Nephron (organoid): ENCODE results near the gene CLRN1.

Experiments
- H3K27ac Mint-ChIP-seq, 3 experiments: 2 replicates each; pipeline ENCODE4 v1.8.0; 2020; ENCODE audit warnings: mixed read lengths in 3 of 3, mild to moderate bottlenecking in 2 of 3, moderate library complexity in 1 of 3
- H3K27me3 Mint-ChIP-seq: 2 replicates; pipeline ENCODE4 v1.8.0; 2021; ENCODE audit warnings: low read depth, mild to moderate bottlenecking, moderate library complexity, mixed read lengths
- H3K36me3 Mint-ChIP-seq: 2 replicates; pipeline ENCODE4 v1.8.0; 2020; ENCODE audit warnings: low read depth, mixed read lengths
- H3K4me1 Mint-ChIP-seq: 2 replicates; pipeline ENCODE4 v1.8.0; 2020; ENCODE audit warnings: mixed read lengths
- H3K4me3 Mint-ChIP-seq, 3 experiments: 2 replicates each; pipeline ENCODE4 v1.8.0; 2020; ENCODE audit warnings: mild to moderate bottlenecking in 3 of 3, mixed read lengths in 3 of 3, moderate library complexity in 2 of 3
- H3K9me3 Mint-ChIP-seq: 2 replicates; pipeline ENCODE4 v1.8.0; 2020; ENCODE audit warnings: mixed read lengths
- TF ChIP-seq, protein P1 (sequence below), 3 experiments: fragments of 200-600 bp; sonication (generic); IDR thresholded peaks; one replicate each; pipeline ENCODE4 v1.5.0; 2021; ENCODE audit warnings: antibody characterized with exemption in 3 of 3; ENCODE audit not compliant: unreplicated experiment in 3 of 3

Gene CLRN1

DNA sequence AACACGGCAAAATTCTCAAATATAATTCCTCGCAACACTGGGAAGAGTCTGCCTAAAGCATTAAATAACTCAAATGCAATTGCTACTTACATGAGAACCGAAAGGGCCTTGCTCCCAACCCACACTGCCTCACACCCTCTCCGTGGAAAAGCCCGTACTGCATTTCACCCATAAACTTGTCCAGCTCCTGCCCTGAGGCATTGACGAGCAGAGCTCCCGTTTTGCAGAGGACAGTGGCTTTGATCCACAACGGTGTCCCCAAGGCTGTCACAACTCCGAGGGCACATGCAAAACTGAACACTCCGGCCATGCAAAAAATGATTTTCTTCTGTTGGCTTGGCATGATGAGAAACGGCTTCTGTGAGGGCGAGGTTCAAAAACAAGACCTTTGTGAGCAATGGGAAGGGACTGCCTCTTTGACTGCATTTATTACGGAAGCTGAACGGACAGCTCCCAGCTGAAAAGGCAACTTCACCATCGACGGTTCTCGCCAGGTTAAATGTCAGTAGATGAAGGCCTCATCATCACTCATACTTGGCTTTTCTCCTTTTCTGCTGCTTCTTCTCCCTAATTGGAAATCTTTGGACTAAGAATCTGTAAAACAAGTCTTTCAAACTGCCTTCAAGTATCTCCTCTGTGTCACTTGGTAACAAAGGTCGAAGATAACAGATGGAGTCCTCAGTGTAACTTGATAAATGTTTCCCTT, at the start of gene CLRN1:
CLRN1 (minus strand) TSS at position 362 of the 706 bp plus-strand sequence; CDS start at position 343, 19 bp downstream.
- H3K27me3 Mint-ChIP-seq, result no peaks in the 10 kb centered on the region
- H3K4me3 Mint-ChIP-seq, result peak within 1 kb of the TSS in 1 of 3 experiments; percentile 36
- H3K9me3 Mint-ChIP-seq, result no peaks in the 10 kb centered on the region
- TF ChIP-seq, protein P1, sequence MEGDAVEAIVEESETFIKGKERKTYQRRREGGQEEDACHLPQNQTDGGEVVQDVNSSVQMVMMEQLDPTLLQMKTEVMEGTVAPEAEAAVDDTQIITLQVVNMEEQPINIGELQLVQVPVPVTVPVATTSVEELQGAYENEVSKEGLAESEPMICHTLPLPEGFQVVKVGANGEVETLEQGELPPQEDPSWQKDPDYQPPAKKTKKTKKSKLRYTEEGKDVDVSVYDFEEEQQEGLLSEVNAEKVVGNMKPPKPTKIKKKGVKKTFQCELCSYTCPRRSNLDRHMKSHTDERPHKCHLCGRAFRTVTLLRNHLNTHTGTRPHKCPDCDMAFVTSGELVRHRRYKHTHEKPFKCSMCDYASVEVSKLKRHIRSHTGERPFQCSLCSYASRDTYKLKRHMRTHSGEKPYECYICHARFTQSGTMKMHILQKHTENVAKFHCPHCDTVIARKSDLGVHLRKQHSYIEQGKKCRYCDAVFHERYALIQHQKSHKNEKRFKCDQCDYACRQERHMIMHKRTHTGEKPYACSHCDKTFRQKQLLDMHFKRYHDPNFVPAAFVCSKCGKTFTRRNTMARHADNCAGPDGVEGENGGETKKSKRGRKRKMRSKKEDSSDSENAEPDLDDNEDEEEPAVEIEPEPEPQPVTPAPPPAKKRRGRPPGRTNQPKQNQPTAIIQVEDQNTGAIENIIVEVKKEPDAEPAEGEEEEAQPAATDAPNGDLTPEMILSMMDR (IDR thresholded peaks at IDR 0.05; ENCODE audit: unreplicated experiment in 3 of 3), result no peak
- no peak within 1 kb of the TSS for H3K27ac Mint-ChIP-seq
- no peaks in the 10 kb centered on the region for H3K4me1 Mint-ChIP-seq
- no peaks in the 10 kb centered on the region for H3K36me3 Mint-ChIP-seq

DNA sequence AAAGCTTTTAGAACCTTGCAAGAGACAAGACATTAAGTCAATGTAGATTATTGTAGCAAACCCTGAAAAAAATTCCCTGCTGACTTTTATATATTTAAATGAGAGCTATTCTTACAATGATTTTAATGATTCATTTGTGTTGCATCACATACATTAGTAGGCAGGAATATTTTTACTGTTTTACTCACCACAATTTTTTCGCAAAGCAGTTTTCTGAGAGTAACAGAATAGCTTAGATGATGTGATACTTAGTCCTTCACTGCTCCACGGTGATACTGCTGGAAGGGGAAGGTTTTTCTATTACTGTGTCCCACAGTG, 43.9 kb upstream of the CLRN1 start:
- Mint-ChIP-seq H3K4me3 (no peak overlapping the region), H3K4me1 (no peaks in the 10 kb centered on the region), H3K27ac (no peak overlapping the region), H3K36me3 (no peaks in the 10 kb centered on the region), H3K27me3 (peaks cover 6% of the 10 kb centered on the region), H3K9me3 (no peaks in the 10 kb centered on the region)
- TF ChIP-seq, protein P1 (IDR thresholded peaks at IDR 0.05; ENCODE audit: unreplicated experiment in 3 of 3), result no peak

DNA sequence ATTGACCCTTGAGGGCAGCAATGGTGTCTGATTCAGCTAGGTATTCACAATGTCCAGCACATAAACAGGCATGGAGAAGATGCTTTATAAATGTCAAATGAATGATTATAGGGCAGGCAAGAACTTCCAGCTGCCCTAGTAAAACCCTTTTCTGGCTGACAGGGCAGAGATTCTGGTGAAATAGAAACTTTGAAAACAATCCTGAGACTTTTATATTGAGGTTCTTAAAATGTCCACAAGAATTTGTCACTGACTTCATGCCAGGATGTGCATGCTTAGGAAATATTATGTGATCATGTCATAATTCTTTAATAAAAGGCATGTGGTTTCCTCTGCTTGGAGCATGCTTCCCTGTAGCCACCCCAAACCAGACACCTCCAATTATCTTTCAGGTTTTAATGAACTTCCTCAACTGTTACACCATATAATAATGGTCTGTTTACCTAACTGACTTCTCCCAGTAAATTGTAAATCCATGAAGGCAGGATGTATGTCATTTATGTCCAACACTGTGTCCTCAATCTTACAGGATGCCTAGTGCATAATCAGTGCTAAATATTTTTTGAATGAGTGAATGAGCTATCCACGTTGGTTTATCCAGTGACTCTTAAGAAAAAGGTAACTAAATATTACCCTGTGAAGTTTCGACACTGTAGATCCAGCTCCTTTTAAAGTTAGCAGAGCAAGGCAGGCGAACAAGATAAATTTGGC, 43.4 kb upstream of the CLRN1 start:
- no peaks in the 10 kb centered on the region for H3K9me3 Mint-ChIP-seq
- H3K4me1 Mint-ChIP-seq, result no peaks in the 10 kb centered on the region
- no peak overlapping the region for H3K27ac Mint-ChIP-seq
- H3K4me3 Mint-ChIP-seq, result no peak overlapping the region
- peaks cover 6% of the 10 kb centered on the region for H3K27me3 Mint-ChIP-seq
- no peaks in the 10 kb centered on the region for H3K36me3 Mint-ChIP-seq
- TF ChIP-seq, protein P1 (IDR thresholded peaks at IDR 0.05; ENCODE audit: unreplicated experiment in 3 of 3), result no peak

DNA sequence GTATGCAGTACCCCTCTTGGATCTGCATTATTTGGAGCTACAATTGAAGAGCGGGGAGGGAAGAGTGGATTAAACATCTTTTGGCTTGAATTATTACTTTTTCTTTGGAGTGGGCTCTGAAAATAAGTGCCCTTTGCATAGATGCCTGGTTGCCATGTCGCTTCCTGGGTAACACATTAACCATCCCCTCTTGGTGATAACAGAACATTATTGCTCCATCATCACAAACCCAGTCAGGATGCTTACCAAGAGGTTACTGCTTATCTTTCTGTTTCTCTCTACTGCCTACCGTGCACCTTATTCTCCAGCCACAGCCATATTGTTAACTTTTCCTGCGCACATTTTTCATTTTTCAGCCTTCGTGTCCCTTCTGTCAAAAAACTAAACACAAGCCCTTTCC, 42.7 kb upstream of the CLRN1 start:
- Mint-ChIP-seq H3K36me3 (no peaks in the 10 kb centered on the region), H3K4me3 (no peak overlapping the region), H3K27me3 (peaks cover 7% of the 10 kb centered on the region), H3K4me1 (no peaks in the 10 kb centered on the region), H3K27ac (no peak overlapping the region), H3K9me3 (no peaks in the 10 kb centered on the region)
- TF ChIP-seq, protein P1 (IDR thresholded peaks at IDR 0.05; ENCODE audit: unreplicated experiment in 3 of 3), result no peak

GRCh38 chr3:151014501-151015018, 42.0 kb upstream of the CLRN1 start:
- H3K27ac Mint-ChIP-seq, result no peak overlapping the region
- H3K27me3 Mint-ChIP-seq, result peaks cover 9% of the 10 kb centered on the region
- no peaks in the 10 kb centered on the region for H3K9me3 Mint-ChIP-seq
- H3K36me3 Mint-ChIP-seq, result no peaks in the 10 kb centered on the region
- TF ChIP-seq, protein P1 (IDR thresholded peaks at IDR 0.05; ENCODE audit: unreplicated experiment in 3 of 3), result no peak
- no peaks in the 10 kb centered on the region for H3K4me1 Mint-ChIP-seq
- H3K4me3 Mint-ChIP-seq, result no peak overlapping the region
